ENCODE results near the gene ESR1. TPM values are rescaled to one million over a fixed set of nuclear protein-coding genes. Genes with fewer than 3 reads are reported as not detected.

The ESR1 gene
- total and polyA plus RNA-seq, 2 donors (not counting 3 experiments of a cell fraction or from before 2014, with no cell fraction given) = 0.01 TPM; not detected in 1

- Histone ChIP-seq H3K9me3 (replicated peaks; ENCODE audit: control insufficient read depth, insufficient read depth, low read length) (no peaks in the 10 kb centered on the region), H4K20me1 (replicated peaks; ENCODE audit: control insufficient read depth, extremely low read depth, insufficient read depth, low read length) (no peaks in the 10 kb centered on the region), H3K4me1 (ENCODE audit: control insufficient read depth, extremely low read depth, insufficient read depth, low read length) (peaks cover 28% of the 10 kb centered on the region), H3K4me3 (replicated peaks in 1 of 3; ENCODE audit: insufficient read depth in 1 of 3, low read depth in 1 of 3, low read length in 3 of 3) (no peak overlapping the region), H3K79me2 (ENCODE audit: control insufficient read depth, insufficient read depth, low read length) (no peaks in the 10 kb centered on the region), H2AFZ (ENCODE audit: low read depth, low read length) (no peak overlapping the region), H3K27me3 (ENCODE audit: control insufficient read depth in 2 of 2, insufficient read depth in 2 of 2, low read length in 2 of 2) (no peaks in the 10 kb centered on the region), H3K36me3 (ENCODE audit: control insufficient read depth in 2 of 2, extremely low read depth in 1 of 2, insufficient read depth in 2 of 2, low read length in 2 of 2) (no peaks in the 10 kb centered on the region), H3K9me1 (replicated peaks; ENCODE audit: control insufficient read depth, extremely low read depth, insufficient read depth, low read length) (no peaks in the 10 kb centered on the region), H3K9ac (replicated peaks; ENCODE audit: extremely low read depth, insufficient read depth, low read length) (no peak overlapping the region), H3K4me2 (ENCODE audit: insufficient read depth, low read length) (no peak overlapping the region), H3K27ac (ENCODE audit: insufficient read depth, low read depth, low read length) (no peak overlapping the region)
- TF ChIP-seq JUN (IDR thresholded peaks at IDR 0.05; ENCODE audit: borderline replicate concordance, insufficient read depth, insufficient read length, low read depth) (no peak), MAX (IDR thresholded peaks at IDR 0.05; ENCODE audit: insufficient read depth, insufficient read length) (no peak), GATA2 (IDR thresholded peaks at IDR 0.05; ENCODE audit: insufficient read depth, insufficient read length, low read depth, low read length) (no peak), FOS (IDR thresholded peaks at IDR 0.05; ENCODE audit: borderline replicate concordance, insufficient read depth, low read length) (no peak), EZH2 (IDR thresholded peaks at IDR 0.05; ENCODE audit: borderline replicate concordance, low read depth, low read length, severe bottlenecking) (no peak), POLR2AphosphoS5 (IDR thresholded peaks at IDR 0.05; ENCODE audit: insufficient read depth, low read depth, low read length) (no peak), POLR2A (IDR thresholded peaks at IDR 0.05; ENCODE audit: low read depth, low read length) (no peak), MYC (IDR thresholded peaks at IDR 0.05; ENCODE audit: low read depth, low read length) (no peak), CTCF (IDR thresholded peaks at IDR 0.05; ENCODE audit: extremely low read depth in 1 of 2, insufficient read depth in 1 of 2, low read depth in 1 of 2, low read length in 2 of 2) (no peak)
- POLR2A ChIA-PET = no interaction called here
- DNase-seq (ENCODE audit: low read depth, low spot score) = no peak
- CTCF ChIA-PET = interaction anchor here (1.0 to 2.1 kb wide), 4 partner anchors 130 to 1192 kb away, joined by 3 to 11 read pairs (median 3); no protein-coding TSS in a partner anchor
- BruUV-seq (replicated peaks) = no TSS peak
- intact Hi-C loops (cut with micrococcal nuclease) (no loop called here), dilution Hi-C loops (cut with MboI; ENCODE audit: extremely low pct_ligation_motif_present, low sequenced_read_pairs) (no loop called here)
- no peak for FAIRE-seq
Observed at GRCh38 chr6:151761851-151762250, 45.6 kb upstream of the ESR1 start.
